ENCODE data around the gene NEK1.
A peak's percentile ranks its signal among the peaks of the same experiment; 100 is the strongest.

NEK1 gene

GRCh38 chr4:169611991-169612870 lies at the start of gene NEK1:
NEK1 (minus strand) TSS chr4:169612583; CDS start chr4:169602630, 9,953 bp downstream.
- DNase-seq (ENCODE audit: low read depth, low spot score) = peak; percentile 33
- peak within 1 kb of the TSS; percentile 88 for H3K27ac ChIP-seq

- peak overlapping the region; percentile 95 for H3K27ac ChIP-seq
- no peak for DNase-seq (ENCODE audit: low read depth, low spot score)
Observed at GRCh38 chr4:169661761-169662160, 49.4 kb upstream of the NEK1 start.

- H3K27ac ChIP-seq = peak overlapping the region; percentile 95
Observed at GRCh38 chr4:169660929-169661328, 48.5 kb upstream of the NEK1 start.

GRCh38 chr4:169659716-169660670 lies 47.6 kb upstream of the NEK1 start:
- peak; percentile 98 for DNase-seq (ENCODE audit: low read depth, low spot score)
- H3K27ac ChIP-seq = peak overlapping the region; percentile 95

More at GRCh38 chr4:169660929-169661328, 48.5 kb upstream of the NEK1 start:
- no peak for DNase-seq (ENCODE audit: low read depth, low spot score)

GRCh38 chr4:169658975-169659715 lies 46.8 kb upstream of the NEK1 start:
- H3K27ac ChIP-seq = peak overlapping the region; percentile 95
- DNase-seq (ENCODE audit: low read depth, low spot score) = no peak

GRCh38 chr4:169658196-169658595 lies 45.8 kb upstream of the NEK1 start:
- peak overlapping the region; percentile 95 for H3K27ac ChIP-seq
- DNase-seq (ENCODE audit: low read depth, low spot score) = no peak

- H3K27ac ChIP-seq = peak overlapping the region; percentile 95
- no peak for DNase-seq (ENCODE audit: low read depth, low spot score)
Observed at GRCh38 chr4:169657470-169658107, 45.2 kb upstream of the NEK1 start.

GRCh38 chr4:169655401-169655800 lies 43.0 kb upstream of the NEK1 start:
- DNase-seq (ENCODE audit: low read depth, low spot score) = no peak
- H3K27ac ChIP-seq = no peak overlapping the region

- no peak for DNase-seq (ENCODE audit: low read depth, low spot score)
Observed at GRCh38 chr4:169652535-169652934, 40.2 kb upstream of the NEK1 start.

GRCh38 chr4:169650227-169650936 lies 38.0 kb upstream of the NEK1 start:
- DNase-seq (ENCODE audit: low read depth, low spot score) = no peak
- no peak overlapping the region for H3K27ac ChIP-seq

More at GRCh38 chr4:169652535-169652934, 40.2 kb upstream of the NEK1 start:
- H3K27ac ChIP-seq = no peak overlapping the region

- no peak overlapping the region for H3K27ac ChIP-seq
- DNase-seq (ENCODE audit: low read depth, low spot score) = no peak
Observed at GRCh38 chr4:169649545-169650226, 37.3 kb upstream of the NEK1 start.

GRCh38 chr4:169645627-169646026 lies 33.2 kb upstream of the NEK1 start:
- no peak overlapping the region for H3K27ac ChIP-seq
- no peak for DNase-seq (ENCODE audit: low read depth, low spot score)

- H3K27ac ChIP-seq = no peak overlapping the region
- no peak for DNase-seq (ENCODE audit: low read depth, low spot score)
Observed at GRCh38 chr4:169644802-169645201, 32.4 kb upstream of the NEK1 start.

GRCh38 chr4:169640261-169640870 lies 28.0 kb upstream of the NEK1 start:
- no peak overlapping the region for H3K27ac ChIP-seq

GRCh38 chr4:169634975-169635374 lies 22.6 kb upstream of the NEK1 start:
- peak; percentile 86 for DNase-seq (ENCODE audit: low read depth, low spot score)
- peak overlapping the region; percentile 55 for H3K27ac ChIP-seq

More at GRCh38 chr4:169640261-169640870, 28.0 kb upstream of the NEK1 start:
- no peak for DNase-seq (ENCODE audit: low read depth, low spot score)

GRCh38 chr4:169632896-169633295 lies 20.5 kb upstream of the NEK1 start:
- no peak overlapping the region for H3K27ac ChIP-seq

GRCh38 chr4:169630069-169630468 lies 17.7 kb upstream of the NEK1 start:
- no peak for DNase-seq (ENCODE audit: low read depth, low spot score)
- no peak overlapping the region for H3K27ac ChIP-seq

More at GRCh38 chr4:169632896-169633295, 20.5 kb upstream of the NEK1 start:
- no peak for DNase-seq (ENCODE audit: low read depth, low spot score)

- no peak for DNase-seq (ENCODE audit: low read depth, low spot score)
Observed at GRCh38 chr4:169628579-169628978, 16.2 kb upstream of the NEK1 start.

More at GRCh38 chr4:169628579-169628978, 16.2 kb upstream of the NEK1 start:
- H3K27ac ChIP-seq = peak overlapping the region; percentile 12

Measured in epithelial cell of prostate (primary cell).